Measurements from ENCODE around the gene CDKAL1. TPM values are rescaled to one million over a fixed set of nuclear protein-coding genes. Genes with fewer than 3 reads are reported as not detected.

CDKAL1 gene
- total RNA-seq, 6 experiments from 2014 or later, result 9.2 to 14.3 (median 11.9) TPM

DNA sequence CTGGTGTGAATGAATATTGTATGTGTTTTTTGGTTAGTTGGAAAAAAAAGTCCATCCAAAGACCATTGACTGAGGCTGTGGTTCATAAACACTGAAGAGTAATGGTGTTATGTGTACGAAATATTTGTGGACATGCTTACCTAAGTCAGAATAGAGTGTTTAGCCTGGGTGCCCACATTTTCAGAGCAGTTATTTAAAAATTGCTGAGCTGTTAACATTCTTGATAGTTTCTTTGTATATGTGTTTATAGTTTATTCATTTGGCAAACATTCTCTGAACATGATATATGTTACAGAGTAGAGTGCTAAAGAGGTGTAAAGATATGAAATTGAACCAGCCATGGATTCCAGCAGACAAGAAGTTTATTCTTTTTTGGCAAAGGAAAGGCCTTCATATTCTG is 20.6 kb downstream of the CDKAL1 start:
- H3K36me3 Mint-ChIP-seq (ENCODE audit: low read depth), result peaks cover 6% of the 10 kb centered on the region
- H3K4me1 Mint-ChIP-seq (ENCODE audit: low read depth), result no peaks in the 10 kb centered on the region
- TF ChIP-seq, protein P1, sequence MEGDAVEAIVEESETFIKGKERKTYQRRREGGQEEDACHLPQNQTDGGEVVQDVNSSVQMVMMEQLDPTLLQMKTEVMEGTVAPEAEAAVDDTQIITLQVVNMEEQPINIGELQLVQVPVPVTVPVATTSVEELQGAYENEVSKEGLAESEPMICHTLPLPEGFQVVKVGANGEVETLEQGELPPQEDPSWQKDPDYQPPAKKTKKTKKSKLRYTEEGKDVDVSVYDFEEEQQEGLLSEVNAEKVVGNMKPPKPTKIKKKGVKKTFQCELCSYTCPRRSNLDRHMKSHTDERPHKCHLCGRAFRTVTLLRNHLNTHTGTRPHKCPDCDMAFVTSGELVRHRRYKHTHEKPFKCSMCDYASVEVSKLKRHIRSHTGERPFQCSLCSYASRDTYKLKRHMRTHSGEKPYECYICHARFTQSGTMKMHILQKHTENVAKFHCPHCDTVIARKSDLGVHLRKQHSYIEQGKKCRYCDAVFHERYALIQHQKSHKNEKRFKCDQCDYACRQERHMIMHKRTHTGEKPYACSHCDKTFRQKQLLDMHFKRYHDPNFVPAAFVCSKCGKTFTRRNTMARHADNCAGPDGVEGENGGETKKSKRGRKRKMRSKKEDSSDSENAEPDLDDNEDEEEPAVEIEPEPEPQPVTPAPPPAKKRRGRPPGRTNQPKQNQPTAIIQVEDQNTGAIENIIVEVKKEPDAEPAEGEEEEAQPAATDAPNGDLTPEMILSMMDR (IDR thresholded peaks at IDR 0.05), result no peak
- no peaks in the 10 kb centered on the region; the same call in 1 of the 2 replicates for H3K27me3 Mint-ChIP-seq (ENCODE audit: insufficient read depth)
- no peak for DNase-seq
- H3K4me3 Mint-ChIP-seq, result no peak overlapping the region
- H3K9me3 Mint-ChIP-seq, result no peaks in the 10 kb centered on the region
- H3K27ac Mint-ChIP-seq, result no peak overlapping the region

DNA sequence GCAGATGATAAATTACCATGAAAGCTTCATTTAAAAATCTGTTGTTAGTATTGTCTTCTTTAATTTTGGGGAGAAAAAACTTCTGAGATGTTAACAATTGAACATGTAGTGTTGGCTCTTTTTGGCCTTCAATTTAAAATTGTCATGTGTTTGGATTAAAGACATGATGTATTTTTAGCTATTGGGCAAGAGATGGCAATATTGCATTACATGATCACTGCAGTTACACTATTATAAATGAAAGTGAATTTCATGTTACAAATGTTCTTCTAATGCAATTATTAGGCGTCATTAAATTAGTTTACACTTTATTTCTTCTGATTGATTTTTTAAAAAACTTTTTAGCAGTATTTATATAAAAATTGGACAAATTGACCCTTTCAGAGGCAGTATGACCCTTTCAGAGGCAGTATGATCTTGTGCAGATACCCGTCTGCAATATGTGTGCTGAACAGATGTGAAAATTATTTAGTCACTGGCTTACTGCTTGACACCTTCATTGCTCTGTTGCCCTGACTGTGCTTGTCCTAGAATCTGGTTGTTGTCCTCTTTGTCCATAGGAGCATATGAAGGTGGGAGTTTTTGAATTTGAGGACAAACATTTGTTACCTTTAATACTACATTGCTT is 25.8 kb downstream of the CDKAL1 start:
- TF ChIP-seq, protein P1 (IDR thresholded peaks at IDR 0.05), result no peak
- Mint-ChIP-seq H3K27ac (no peak overlapping the region), H3K27me3 (ENCODE audit: insufficient read depth) (no peaks in the 10 kb centered on the region), H3K9me3 (no peaks in the 10 kb centered on the region), H3K4me3 (no peak overlapping the region), H3K36me3 (ENCODE audit: low read depth) (no peaks in the 10 kb centered on the region), H3K4me1 (ENCODE audit: low read depth) (peaks cover 7% of the 10 kb centered on the region; the same call in 1 of the 2 replicates)
- no peak for DNase-seq

DNA sequence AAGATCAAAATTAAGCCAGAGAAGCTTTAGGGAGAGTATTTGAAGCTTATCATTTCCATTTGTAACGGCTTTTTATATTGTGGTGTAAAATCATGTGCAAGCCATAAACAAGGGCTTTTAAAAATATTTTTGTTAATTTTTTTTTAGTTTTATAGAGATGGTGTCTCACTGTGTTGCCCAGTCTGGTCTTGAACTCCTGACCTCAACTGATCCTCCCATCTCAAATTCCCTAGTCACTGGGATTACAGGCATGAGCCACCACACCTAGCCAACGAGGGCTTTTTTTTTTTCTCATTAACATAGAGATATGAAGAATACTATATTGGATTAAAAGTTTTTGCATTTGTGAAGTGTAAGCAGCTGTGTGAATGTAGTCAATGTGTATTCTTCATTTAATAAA is 29.1 kb downstream of the CDKAL1 start:
- no peak for DNase-seq
- Mint-ChIP-seq H3K27me3 (ENCODE audit: insufficient read depth) (no peaks in the 10 kb centered on the region; the same call in 1 of the 2 replicates), H3K4me3 (no peak overlapping the region), H3K36me3 (ENCODE audit: low read depth) (no peaks in the 10 kb centered on the region), H3K9me3 (no peaks in the 10 kb centered on the region), H3K27ac (no peak overlapping the region), H3K4me1 (ENCODE audit: low read depth) (peaks cover 13% of the 10 kb centered on the region)
- TF ChIP-seq, protein P1 (IDR thresholded peaks at IDR 0.05), result no peak

DNA sequence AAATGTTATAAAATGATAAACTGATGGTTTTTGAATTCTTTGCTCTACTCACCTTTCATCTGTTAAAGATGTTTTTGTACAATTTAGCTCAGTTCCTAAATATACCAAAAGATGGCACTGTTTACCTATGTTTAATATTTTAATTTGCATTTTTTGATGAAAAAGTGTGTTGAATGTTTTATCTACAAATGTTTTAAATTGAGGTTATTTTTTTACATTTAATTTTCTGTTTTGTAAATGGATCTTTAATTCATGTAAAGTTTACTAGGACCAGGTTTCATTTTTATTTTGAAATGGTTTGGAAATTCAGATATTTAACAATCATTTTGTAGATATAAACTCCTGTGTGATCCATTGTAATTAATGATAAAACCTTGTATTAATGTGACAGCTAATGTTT is 30.0 kb downstream of the CDKAL1 start:
- peak; percentile 9 for DNase-seq
- Mint-ChIP-seq H3K4me1 (ENCODE audit: low read depth) (peaks cover 20% of the 10 kb centered on the region), H3K27ac (no peak overlapping the region), H3K4me3 (no peak overlapping the region), H3K27me3 (ENCODE audit: insufficient read depth) (no peaks in the 10 kb centered on the region; the same call in 1 of the 2 replicates), H3K9me3 (no peaks in the 10 kb centered on the region), H3K36me3 (ENCODE audit: low read depth) (peaks cover 5% of the 10 kb centered on the region)
- TF ChIP-seq, protein P1 (IDR thresholded peaks at IDR 0.05), result peak; percentile 87

DNA sequence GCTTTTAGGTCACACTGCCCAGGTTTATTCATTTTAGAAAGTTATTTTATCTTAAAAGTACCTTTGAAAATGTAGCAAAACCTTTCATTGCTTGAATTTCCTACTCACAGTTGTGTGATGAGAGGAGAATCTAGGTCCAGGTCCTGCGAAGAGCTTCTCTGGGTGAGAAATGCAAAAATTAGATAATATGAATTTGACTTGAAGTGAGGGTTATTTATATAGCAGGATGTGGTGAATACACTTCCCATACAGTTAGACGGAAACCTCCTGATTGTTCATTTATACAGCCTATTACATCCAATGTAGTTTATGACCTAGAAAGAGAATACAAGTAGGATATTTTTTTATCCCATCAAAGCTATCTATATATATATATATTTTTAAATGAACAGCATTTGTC is 30.5 kb downstream of the CDKAL1 start:
- H3K27ac Mint-ChIP-seq, result no peak overlapping the region
- TF ChIP-seq, protein P1 (IDR thresholded peaks at IDR 0.05), result no peak

More for the DNA sequence above, 30.5 kb downstream of the CDKAL1 start:
- DNase-seq, result no peak
- H3K4me3 Mint-ChIP-seq, result no peak overlapping the region
- H3K27me3 Mint-ChIP-seq (ENCODE audit: insufficient read depth), result no peaks in the 10 kb centered on the region; the same call in 1 of the 2 replicates
- peaks cover 5% of the 10 kb centered on the region for H3K36me3 Mint-ChIP-seq (ENCODE audit: low read depth)
- H3K4me1 Mint-ChIP-seq (ENCODE audit: low read depth), result peaks cover 23% of the 10 kb centered on the region
- no peaks in the 10 kb centered on the region for H3K9me3 Mint-ChIP-seq
